ENCODE data around the gene SLC6A18.

GRCh38 chr5:1294206-1294834 lies 69.1 kb downstream of the SLC6A18 start:
- TF ChIP-seq ZBTB7A (tag by site-specific recombination; IDR thresholded peaks at IDR 0.05; ENCODE audit: low read depth), result no peak
- TF ChIP-seq ZNF280C (tag by site-specific recombination; IDR thresholded peaks at IDR 0.05), result no peak
- no peak for TF ChIP-seq CTCF (tag by site-specific recombination; IDR thresholded peaks at IDR 0.05)
- no peak for TF ChIP-seq YY1 (tag by site-specific recombination; IDR thresholded peaks at IDR 0.05)
- TF ChIP-seq ZNF398 (tag by site-specific recombination; IDR thresholded peaks at IDR 0.05), result no peak
- no peak for TF ChIP-seq ZNF473 (tag by site-specific recombination; IDR thresholded peaks at IDR 0.05)
- no peak for TF ChIP-seq ZNF148 (tag by site-specific recombination; IDR thresholded peaks at IDR 0.05; ENCODE audit: borderline replicate concordance)
- TF ChIP-seq ZNF530 (tag by site-specific recombination; IDR thresholded peaks at IDR 0.05; ENCODE audit: low read depth), result no peak
- TF ChIP-seq ZBTB17 (tag by site-specific recombination; IDR thresholded peaks at IDR 0.05), result no peak
